GM10847 (cell line): ENCODE results near the gene FNBP1.

ENCODE experiments used
- POLR2A ChIP-seq: IDR thresholded peaks from 2 replicates; pipeline ENCODE4 v1.6.1; 2011; ENCODE audit not compliant: insufficient read length; ENCODE audit errors: extremely low read depth

Gene FNBP1

GRCh38 chr9:129988607-129989361 is 54.2 kb downstream of the FNBP1 start:
- no peak for TF ChIP-seq POLR2A

GRCh38 chr9:129987941-129988340 is 55.0 kb downstream of the FNBP1 start:
- TF ChIP-seq POLR2A = no peak

GRCh38 chr9:129987047-129987446 is 55.9 kb downstream of the FNBP1 start:
- no peak for TF ChIP-seq POLR2A

GRCh38 chr9:129983891-129984290 is 59.1 kb downstream of the FNBP1 start:
- TF ChIP-seq POLR2A = no peak

- TF ChIP-seq POLR2A = no peak
These were observed 61.6 kb downstream of the FNBP1 start for GRCh38 chr9:129981180-129981907.

- TF ChIP-seq POLR2A = no peak
These were observed 63.8 kb downstream of the FNBP1 start for GRCh38 chr9:129979071-129979745.

- no peak for TF ChIP-seq POLR2A
These were observed 70.2 kb downstream of the FNBP1 start for GRCh38 chr9:129972816-129973215.

- no peak for TF ChIP-seq POLR2A
These were observed 74.1 kb downstream of the FNBP1 start for GRCh38 chr9:129968690-129969485.

GRCh38 chr9:129964901-129965734 is 77.9 kb downstream of the FNBP1 start:
- TF ChIP-seq POLR2A = no peak

GRCh38 chr9:129962889-129963703 is 79.9 kb downstream of the FNBP1 start:
- TF ChIP-seq POLR2A = no peak

GRCh38 chr9:129962451-129962864 is 80.5 kb downstream of the FNBP1 start:
- TF ChIP-seq POLR2A = no peak

GRCh38 chr9:129958796-129959195 is 84.2 kb downstream of the FNBP1 start:
- TF ChIP-seq POLR2A = no peak

- TF ChIP-seq POLR2A = no peak
These were observed 88.0 kb downstream of the FNBP1 start for GRCh38 chr9:129954868-129955550.
